Gastroesophageal sphincter (tissue), 4 donors: ENCODE measurements around the gene ITPRIPL2. TPM values are rescaled to one million over a fixed set of nuclear protein-coding genes. Genes with fewer than 3 reads are reported as not detected.
A peak's percentile ranks its signal among the peaks of the same experiment; 100 is the strongest.

Source experiments
- ATAC-seq: fragments of 150-250 bp; one replicate; pipeline ENCODE4 v1.9.1; 2016; ENCODE audit warnings: mild to moderate bottlenecking, moderate library complexity
- H3K27ac ChIP-seq, 4 donors: fragments of 200-600 bp; sonication (generic) in 3 of 4; 1 replicate in 3 of 4; 2 replicates in 1 of 4; pipeline ENCODE4 v1.5.1; 2016 to 2019
- H3K27me3 ChIP-seq: fragments of 200-600 bp; sonication (generic); one replicate; pipeline ENCODE4 v1.5.1; 2019
- H3K36me3 ChIP-seq, 2 donors: fragments of 200-600 bp; sonication (generic); one replicate each; pipeline ENCODE4 v1.5.1; 2019; ENCODE audit warnings: control low read depth in 1 of 2
- H3K4me1 ChIP-seq, 3 donors: fragments of 200-600 bp; sonication (generic); 1 replicate in 2 of 3; 2 replicates in 1 of 3; pipeline ENCODE4 v1.5.1; 2016 to 2019; ENCODE audit warnings: control low read depth in 2 of 3
- H3K4me3 ChIP-seq, 2 donors: fragments of 200-600 bp; sonication (generic); one replicate each; pipeline ENCODE4 v1.5.1; 2019; ENCODE audit warnings: mild to moderate bottlenecking in 1 of 2, moderate library complexity in 1 of 2
- H3K9me3 ChIP-seq, 3 donors: fragments of 200-600 bp; sonication (generic); one replicate each; pipeline ENCODE4 v1.5.1; 2017 to 2019; ENCODE audit warnings: control low read depth in 2 of 3
- CTCF ChIP-seq, 4 experiments: fragments of 200-600 bp in 2 of 4; fragments of 450-650 bp in 2 of 4; sonication (generic) in 1 of 4; IDR thresholded peaks; one replicate each; pipeline ENCODE4 v1.5.1; 2017 to 2019; ENCODE audit warnings: antibody characterized with exemption in 4 of 4, mild to moderate bottlenecking in 2 of 4, moderate library complexity in 2 of 4
- EP300 ChIP-seq: sonication (generic); formaldehyde crosslinking; IDR thresholded peaks from one replicate; pipeline ENCODE4 v1.6.1; 2017; ENCODE audit warnings: antibody characterized with exemption, mild to moderate bottlenecking
- POLR2A ChIP-seq, 2 donors: fragments of 450-650 bp; IDR thresholded peaks; one replicate each; pipeline ENCODE4 v1.6.1; 2017; ENCODE audit warnings: antibody characterized with exemption in 2 of 2, mild to moderate bottlenecking in 2 of 2, moderate library complexity in 1 of 2
- POLR2AphosphoS5 ChIP-seq: sonication (generic); formaldehyde crosslinking; IDR thresholded peaks from one replicate; pipeline ENCODE4 v1.6.1; 2017; ENCODE audit warnings: antibody characterized with exemption
- WGBS, 2 donors: methylation state at CpG; one replicate each; pipeline ENCODE4 v1.1.5; 2018; ENCODE audit warnings: low coverage in 1 of 2; 5-methylcytosine and 5-hydroxymethylcytosine counted together
- total RNA-seq, 4 donors: library from RNA; depleted of rRNA; stranded (reverse); fragments of >200 nt; gene quantifications; one replicate each; pipeline ENCODE4 v1.1.0, GENCODE V29; 2016

ITPRIPL2 gene
- total RNA-seq, 4 donors from 2014 or later, result 53.9 to 115 (median 69.2) TPM

GRCh38 chr16:19108409-19109287 is 5.1 kb upstream of the ITPRIPL2 start:
- H3K4me1 ChIP-seq, result peaks cover 0 to 13% (median 4%) of the 10 kb centered on the region in 3 donors
- no peaks in the 10 kb centered on the region for H3K27me3 ChIP-seq
- no peaks in the 10 kb centered on the region for H3K36me3 ChIP-seq
- 86 to 95% methylated on average over 5 to 9 of the region's 9 CpGs for WGBS, 2 donors
- no peaks in the 10 kb centered on the region for H3K9me3 ChIP-seq
- no peak overlapping the region for H3K4me3 ChIP-seq
- no peak for ATAC-seq
- TF ChIP-seq POLR2AphosphoS5, result no peak
- no peak for TF ChIP-seq EP300
- no peak for TF ChIP-seq POLR2A (IDR thresholded peaks at IDR 0.05)
- no peak for TF ChIP-seq CTCF (IDR thresholded peaks at IDR 0.05)
- no peak overlapping the region for H3K27ac ChIP-seq

- 92 to 94% methylated on average over 2 to 3 of the region's 4 CpGs for WGBS, 2 donors
- no peaks in the 10 kb centered on the region for H3K36me3 ChIP-seq
- H3K9me3 ChIP-seq, result no peaks in the 10 kb centered on the region
- ATAC-seq, result no peak
- peaks cover 0 to 15% (median 4%) of the 10 kb centered on the region in 3 donors for H3K4me1 ChIP-seq
- H3K27ac ChIP-seq, result no peak overlapping the region
- no peak for TF ChIP-seq CTCF (IDR thresholded peaks at IDR 0.05)
- H3K27me3 ChIP-seq, result no peaks in the 10 kb centered on the region
- no peak overlapping the region for H3K4me3 ChIP-seq
Observed at GRCh38 chr16:19109288-19109664, 4.5 kb upstream of the ITPRIPL2 start.

GRCh38 chr16:19110537-19111360 is 3.0 kb upstream of the ITPRIPL2 start:
- 93% methylated on average over 4 of the region's 4 CpGs; no CpG with 5 or more reads in 1 of the 2 donors for WGBS, 2 donors

GRCh38 chr16:19112099-19112407 is 1.7 kb upstream of the ITPRIPL2 start:
- no peak for TF ChIP-seq POLR2A (IDR thresholded peaks at IDR 0.05)
- no peak for TF ChIP-seq CTCF (IDR thresholded peaks at IDR 0.05)
- no peak for TF ChIP-seq POLR2AphosphoS5

More at GRCh38 chr16:19110537-19111360, 3.0 kb upstream of the ITPRIPL2 start:
- H3K4me1 ChIP-seq, result peaks cover 2 to 29% (median 12%) of the 10 kb centered on the region in 3 donors
- peaks cover 0 to 10% of the 10 kb centered on the region in 2 donors for H3K36me3 ChIP-seq
- no peak overlapping the region for H3K27ac ChIP-seq
- no peak overlapping the region for H3K4me3 ChIP-seq
- H3K9me3 ChIP-seq, result no peaks in the 10 kb centered on the region
- TF ChIP-seq POLR2AphosphoS5 (no peak), EP300 (no peak), CTCF (IDR thresholded peaks at IDR 0.05) (no peak), POLR2A (IDR thresholded peaks at IDR 0.05) (no peak)
- ATAC-seq, result no peak
- no peaks in the 10 kb centered on the region for H3K27me3 ChIP-seq

More at GRCh38 chr16:19112099-19112407, 1.7 kb upstream of the ITPRIPL2 start:
- peaks cover 0 to 15% of the 10 kb centered on the region in 2 donors for H3K36me3 ChIP-seq
- H3K27me3 ChIP-seq, result no peaks in the 10 kb centered on the region
- H3K4me3 ChIP-seq, result no peak overlapping the region
- peak overlapping the region in 1 of 4 donors; percentile 98 for H3K27ac ChIP-seq
- ATAC-seq, result no peak
- H3K9me3 ChIP-seq, result no peaks in the 10 kb centered on the region
- 96 to 100% methylated on average over 2 of the region's 2 CpGs for WGBS, 2 donors
- H3K4me1 ChIP-seq, result peaks cover 7 to 42% (median 25%) of the 10 kb centered on the region in 3 donors
